ENCODE measurements around the gene ATE1. TPM values are rescaled to one million over a fixed set of nuclear protein-coding genes. Genes with fewer than 3 reads are reported as not detected.

Gene ATE1
- total and polyA plus RNA-seq, 4 donors, result 18.3 to 60.7 (median 35.5) TPM

- Histone ChIP-seq H3K27me3 (ENCODE audit: control insufficient read depth, insufficient read depth, low read length) (no peaks in the 10 kb centered on the region), H3K9me3 (ENCODE audit: control insufficient read depth, insufficient read depth, low read length) (no peaks in the 10 kb centered on the region)
- DNase-seq (ENCODE audit: low read depth in 4 of 6, low spot score in 6 of 6), result no peak
Observed at GRCh38 chr10:121724282-121724681, 203.5 kb downstream of the ATE1 start.

DNA sequence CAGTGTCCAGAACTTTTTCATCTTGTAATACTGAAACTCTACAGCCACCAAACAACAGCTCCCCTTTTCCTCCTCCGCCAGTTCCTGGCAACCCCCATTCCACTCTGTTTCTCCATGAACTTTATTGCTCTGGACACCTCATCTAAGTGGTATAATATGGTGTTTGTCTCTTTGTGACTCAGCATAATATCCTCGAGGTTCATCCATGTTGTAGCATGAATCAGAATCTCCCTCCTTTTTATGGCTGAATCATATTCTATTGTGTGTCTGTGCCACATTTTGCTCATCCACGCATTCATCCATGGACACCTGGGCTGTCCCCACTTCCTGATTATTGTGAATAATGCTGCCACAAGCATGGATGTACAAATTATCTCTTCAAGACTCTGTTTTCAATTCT lies 205.2 kb downstream of the ATE1 start:
- Histone ChIP-seq H3K9me3 (ENCODE audit: control insufficient read depth, insufficient read depth, low read length) (no peaks in the 10 kb centered on the region), H3K36me3 (ENCODE audit: control insufficient read depth, insufficient read depth, low read length) (no peaks in the 10 kb centered on the region), H3K27ac (ENCODE audit: low read depth, low read length) (no peak overlapping the region), H3K4me3 (ENCODE audit: low read depth, low read length) (no peak overlapping the region), H3K4me1 (ENCODE audit: control insufficient read depth, insufficient read depth, low read length) (no peaks in the 10 kb centered on the region), H3K27me3 (ENCODE audit: control insufficient read depth, insufficient read depth, low read length) (no peaks in the 10 kb centered on the region)
- no peak for DNase-seq (ENCODE audit: low read depth in 4 of 6, low spot score in 6 of 6)
- WGBS (ENCODE audit: insufficient coverage), result no CpG with 5 or more reads among the region's 3 CpGs

More at GRCh38 chr10:121724282-121724681, 203.5 kb downstream of the ATE1 start:
- Histone ChIP-seq H3K27ac (ENCODE audit: low read depth, low read length) (no peak overlapping the region), H3K4me3 (ENCODE audit: low read depth, low read length) (no peak overlapping the region), H3K36me3 (ENCODE audit: control insufficient read depth, insufficient read depth, low read length) (no peaks in the 10 kb centered on the region), H3K4me1 (ENCODE audit: control insufficient read depth, insufficient read depth, low read length) (no peaks in the 10 kb centered on the region)

DNA sequence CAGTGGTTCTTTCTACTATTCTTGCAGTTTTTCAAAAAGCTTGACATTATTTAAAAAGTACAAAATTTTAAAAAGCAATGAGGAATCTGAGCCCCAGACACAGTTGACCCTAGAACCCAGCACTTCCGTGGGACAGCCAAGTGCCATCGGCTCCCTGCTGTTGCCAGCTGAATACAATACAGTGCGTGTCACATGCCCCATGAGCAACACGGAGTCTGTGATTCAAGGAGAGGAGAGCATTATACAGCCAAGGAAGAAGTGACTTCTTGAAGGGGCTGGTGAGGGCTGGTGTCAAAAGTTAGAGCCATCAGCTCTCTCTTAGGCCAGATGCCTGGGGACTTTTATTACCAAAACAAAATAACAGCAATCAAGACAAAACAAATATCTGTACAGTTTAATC lies 206.6 kb downstream of the ATE1 start:
- Histone ChIP-seq H3K4me3 (ENCODE audit: low read depth, low read length) (no peak overlapping the region), H3K27me3 (ENCODE audit: control insufficient read depth, insufficient read depth, low read length) (no peaks in the 10 kb centered on the region), H3K4me1 (ENCODE audit: control insufficient read depth, insufficient read depth, low read length) (no peaks in the 10 kb centered on the region), H3K9me3 (ENCODE audit: control insufficient read depth, insufficient read depth, low read length) (no peaks in the 10 kb centered on the region), H3K27ac (ENCODE audit: low read depth, low read length) (no peak overlapping the region), H3K36me3 (ENCODE audit: control insufficient read depth, insufficient read depth, low read length) (no peaks in the 10 kb centered on the region)
- 56% methylated on average over 4 of the region's 4 CpGs for WGBS (ENCODE audit: insufficient coverage)
- no peak for DNase-seq (ENCODE audit: low read depth in 4 of 6, low spot score in 6 of 6)

GRCh38 chr10:121715969-121716368 lies 211.9 kb downstream of the ATE1 start:
- H3K4me3 ChIP-seq (ENCODE audit: low read depth, low read length), result no peak overlapping the region
- WGBS (ENCODE audit: insufficient coverage), result 57% methylated on average over 1 of the region's 1 CpG
- H3K36me3 ChIP-seq (ENCODE audit: control insufficient read depth, insufficient read depth, low read length), result no peaks in the 10 kb centered on the region
- H3K27ac ChIP-seq (ENCODE audit: low read depth, low read length), result no peak overlapping the region
- H3K9me3 ChIP-seq (ENCODE audit: control insufficient read depth, insufficient read depth, low read length), result no peaks in the 10 kb centered on the region
- DNase-seq (ENCODE audit: low read depth in 4 of 6, low spot score in 6 of 6), result no peak
- peaks cover under 1% of the 10 kb centered on the region for H3K4me1 ChIP-seq (ENCODE audit: control insufficient read depth, insufficient read depth, low read length)
- H3K27me3 ChIP-seq (ENCODE audit: control insufficient read depth, insufficient read depth, low read length), result no peaks in the 10 kb centered on the region

- H3K4me1 ChIP-seq (ENCODE audit: control insufficient read depth, insufficient read depth, low read length), result peaks cover 10% of the 10 kb centered on the region
- 80% methylated on average over 1 of the region's 3 CpGs for WGBS (ENCODE audit: insufficient coverage)
- H3K27ac ChIP-seq (ENCODE audit: low read depth, low read length), result no peak overlapping the region
- no peaks in the 10 kb centered on the region for H3K36me3 ChIP-seq (ENCODE audit: control insufficient read depth, insufficient read depth, low read length)
- no peaks in the 10 kb centered on the region for H3K9me3 ChIP-seq (ENCODE audit: control insufficient read depth, insufficient read depth, low read length)
- H3K4me3 ChIP-seq (ENCODE audit: low read depth, low read length), result no peak overlapping the region
- no peaks in the 10 kb centered on the region for H3K27me3 ChIP-seq (ENCODE audit: control insufficient read depth, insufficient read depth, low read length)
- DNase-seq (ENCODE audit: low read depth in 4 of 6, low spot score in 6 of 6), result no peak
Observed at GRCh38 chr10:121715076-121715475, 212.8 kb downstream of the ATE1 start.

DNA sequence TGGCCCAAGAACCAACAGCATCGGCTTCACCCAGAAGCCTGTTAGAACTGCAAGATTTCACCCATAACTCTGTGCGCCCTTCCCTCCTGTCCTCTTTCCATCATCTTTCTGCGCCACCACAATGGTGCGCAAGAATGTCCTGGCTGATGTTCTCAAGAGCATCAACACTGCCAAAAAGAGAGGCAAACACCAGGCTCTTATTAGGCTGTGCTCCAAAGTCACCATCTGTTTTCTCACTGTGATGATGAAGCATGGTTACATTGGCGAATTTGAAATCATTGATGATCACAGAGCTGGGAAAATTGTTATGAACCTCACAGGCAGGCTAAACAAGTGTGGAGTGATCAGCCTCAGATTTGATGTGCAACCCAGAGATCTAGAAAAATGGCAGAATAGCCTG lies 214.3 kb downstream of the ATE1 start:
- Histone ChIP-seq H3K36me3 (ENCODE audit: control insufficient read depth, insufficient read depth, low read length) (no peaks in the 10 kb centered on the region), H3K27ac (ENCODE audit: low read depth, low read length) (no peak overlapping the region), H3K9me3 (ENCODE audit: control insufficient read depth, insufficient read depth, low read length) (no peaks in the 10 kb centered on the region), H3K4me3 (ENCODE audit: low read depth, low read length) (no peak overlapping the region), H3K4me1 (ENCODE audit: control insufficient read depth, insufficient read depth, low read length) (peaks cover 20% of the 10 kb centered on the region), H3K27me3 (ENCODE audit: control insufficient read depth, insufficient read depth, low read length) (no peaks in the 10 kb centered on the region)
- WGBS (ENCODE audit: insufficient coverage), result 93% methylated on average over 5 of the region's 5 CpGs
- DNase-seq (ENCODE audit: low read depth in 4 of 6, low spot score in 6 of 6), result peak in 1 of 6 donors; percentile 71

DNA sequence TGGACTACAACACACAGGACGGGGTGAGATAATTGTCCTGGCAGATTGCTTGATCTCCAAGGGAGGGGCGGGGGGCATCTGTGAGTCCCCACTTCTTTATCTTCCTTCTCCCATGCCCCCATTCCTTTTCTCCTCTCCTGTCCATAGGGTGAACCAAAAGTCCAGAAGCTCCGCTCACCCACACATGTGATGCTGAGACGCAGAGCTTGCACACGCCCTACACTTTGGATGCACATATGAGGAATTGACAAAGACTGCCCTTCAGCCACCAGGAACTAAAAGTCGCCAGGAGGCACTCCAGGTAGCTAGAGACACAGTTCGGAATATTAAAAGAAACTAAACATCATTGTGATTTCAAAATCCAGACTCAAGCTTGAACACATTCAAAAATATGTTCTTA lies 216.9 kb downstream of the ATE1 start:
- Histone ChIP-seq H3K36me3 (ENCODE audit: control insufficient read depth, insufficient read depth, low read length) (no peaks in the 10 kb centered on the region), H3K9me3 (ENCODE audit: control insufficient read depth, insufficient read depth, low read length) (no peaks in the 10 kb centered on the region), H3K4me3 (ENCODE audit: low read depth, low read length) (no peak overlapping the region), H3K4me1 (ENCODE audit: control insufficient read depth, insufficient read depth, low read length) (peaks cover 25% of the 10 kb centered on the region), H3K27me3 (ENCODE audit: control insufficient read depth, insufficient read depth, low read length) (peaks cover 2% of the 10 kb centered on the region), H3K27ac (ENCODE audit: low read depth, low read length) (no peak overlapping the region)
- no peak for DNase-seq (ENCODE audit: low read depth in 4 of 6, low spot score in 6 of 6)
- WGBS (ENCODE audit: insufficient coverage), result 50% methylated on average over 3 of the region's 7 CpGs

DNA sequence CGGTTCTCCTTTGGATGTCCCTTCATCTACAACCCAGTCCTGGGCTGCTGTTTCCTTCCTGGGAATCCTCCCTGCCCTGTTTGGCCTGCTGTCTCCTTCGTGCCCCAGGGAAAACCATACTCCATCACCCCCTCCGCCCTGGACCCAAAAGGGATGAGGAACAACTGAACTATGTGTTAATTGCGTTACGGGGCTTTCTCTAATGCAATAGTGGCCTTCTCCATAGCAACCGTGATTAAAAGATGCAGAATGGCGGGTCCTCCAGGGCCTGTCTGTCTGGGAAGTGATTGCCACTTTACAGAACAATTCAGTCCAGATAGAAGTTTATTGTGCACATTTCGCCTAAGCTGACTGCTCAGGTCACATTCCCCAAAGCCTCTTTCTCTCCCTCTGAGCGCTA lies 217.6 kb downstream of the ATE1 start:
- Histone ChIP-seq H3K36me3 (ENCODE audit: control insufficient read depth, insufficient read depth, low read length) (no peaks in the 10 kb centered on the region), H3K27ac (ENCODE audit: low read depth, low read length) (peak overlapping the region; percentile 25), H3K4me1 (ENCODE audit: control insufficient read depth, insufficient read depth, low read length) (peaks cover 25% of the 10 kb centered on the region), H3K9me3 (ENCODE audit: control insufficient read depth, insufficient read depth, low read length) (no peaks in the 10 kb centered on the region), H3K4me3 (ENCODE audit: low read depth, low read length) (no peak overlapping the region), H3K27me3 (ENCODE audit: control insufficient read depth, insufficient read depth, low read length) (peaks cover 2% of the 10 kb centered on the region)
- 28% methylated on average over 4 of the region's 9 CpGs for WGBS (ENCODE audit: insufficient coverage)
- DNase-seq (ENCODE audit: low read depth in 4 of 6, low spot score in 6 of 6), result peak in 2 of 6 donors; percentile 80 to 88

DNA sequence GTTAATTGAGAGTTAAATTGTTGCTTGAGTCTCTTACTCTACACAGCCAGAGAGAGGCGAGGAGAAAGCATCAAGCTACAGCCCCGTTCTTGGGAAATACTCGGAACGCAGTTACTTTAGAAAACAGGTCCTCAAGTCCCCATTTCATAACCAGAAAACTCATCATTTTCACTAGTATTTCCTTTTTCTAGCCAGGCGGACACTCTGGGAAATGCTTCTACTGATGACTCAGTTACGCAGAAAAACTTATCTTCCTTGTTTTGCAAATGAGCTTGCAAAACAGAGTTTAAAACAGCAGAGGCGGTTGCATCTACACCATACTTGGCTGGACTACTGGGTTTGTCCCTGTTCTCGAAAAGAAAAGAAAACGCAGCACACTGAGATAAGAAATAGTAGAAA lies 218.2 kb downstream of the ATE1 start:
- 41% methylated on average over 6 of the region's 9 CpGs for WGBS (ENCODE audit: insufficient coverage)
- H3K9me3 ChIP-seq (ENCODE audit: control insufficient read depth, insufficient read depth, low read length), result no peaks in the 10 kb centered on the region
- H3K4me1 ChIP-seq (ENCODE audit: control insufficient read depth, insufficient read depth, low read length), result peaks cover 25% of the 10 kb centered on the region
- H3K27ac ChIP-seq (ENCODE audit: low read depth, low read length), result peak overlapping the region; percentile 53
- no peaks in the 10 kb centered on the region for H3K36me3 ChIP-seq (ENCODE audit: control insufficient read depth, insufficient read depth, low read length)
- H3K4me3 ChIP-seq (ENCODE audit: low read depth, low read length), result no peak overlapping the region
- DNase-seq (ENCODE audit: low read depth in 4 of 6, low spot score in 6 of 6), result peak in 2 of 6 donors; percentile 45 to 46
- peaks cover 2% of the 10 kb centered on the region for H3K27me3 ChIP-seq (ENCODE audit: control insufficient read depth, insufficient read depth, low read length)

- Histone ChIP-seq H3K27ac (ENCODE audit: low read depth, low read length) (no peak overlapping the region), H3K9me3 (ENCODE audit: control insufficient read depth, insufficient read depth, low read length) (no peaks in the 10 kb centered on the region), H3K36me3 (ENCODE audit: control insufficient read depth, insufficient read depth, low read length) (no peaks in the 10 kb centered on the region), H3K27me3 (ENCODE audit: control insufficient read depth, insufficient read depth, low read length) (peaks cover 2% of the 10 kb centered on the region), H3K4me3 (ENCODE audit: low read depth, low read length) (no peak overlapping the region), H3K4me1 (ENCODE audit: control insufficient read depth, insufficient read depth, low read length) (peaks cover 25% of the 10 kb centered on the region)
- DNase-seq (ENCODE audit: low read depth in 4 of 6, low spot score in 6 of 6), result peak in 2 of 6 donors; percentile 63 to 75
- WGBS (ENCODE audit: insufficient coverage), result 24% methylated on average over 4 of the region's 15 CpGs
Observed at GRCh38 chr10:121708728-121709674, 218.8 kb downstream of the ATE1 start.

Measured in spinal cord (tissue), 10 donors.